HCT116 (cell line): ENCODE measurements around the gene CLCA2. TPM values are rescaled to one million over a fixed set of nuclear protein-coding genes. Genes with fewer than 3 reads are reported as not detected.

Source experiments
- ATAC-seq: fragments of 200-7000 bp; cut with Tn5 transposase; 2 replicates; pipeline ENCODE4 v1.9.1; 2020; ENCODE audit warnings: mild to moderate bottlenecking, moderate library complexity
- BruUV-seq: library from RNA; stranded (reverse); fragments of 400-500 nt; replicated peaks from 2 replicates; lab custom pipeline; 2021; lab: Mats Ljungman, UMichigan
- CTCF ChIA-PET: fragments of 300-600 bp; sonication (Branson Sonifier 250); formaldehyde crosslinking; loops from one replicate; lab custom pipeline; 2021; ENCODE audit warnings: antibody characterized with exemption; lab: Charles Lee
- POLR2A ChIA-PET: fragments of 300-600, 350-600 bp; sonication (Branson Sonifier 250); formaldehyde crosslinking; loops from one replicate; lab custom pipeline; 2021; ENCODE audit warnings: antibody characterized with exemption; lab: Charles Lee
- RAD21 ChIA-PET, 2 experiments: fragments of 300-600 bp; sonication (Branson Sonifier 250); formaldehyde crosslinking; loops; one replicate each; lab custom pipeline; 2023; ENCODE audit warnings: low total read pairs in 2 of 2; ENCODE audit not compliant: uncharacterized antibody in 2 of 2, unreplicated experiment in 2 of 2, low non-redundant PET in 1 of 2; lab: Charles Lee
- DNase-seq: peaks from one replicate; pipeline ENCODE4 v3.0.0-alpha.2; 2010; ENCODE audit warnings: low read depth, low spot score
- H2AFZ ChIP-seq: fragments of 200-600 bp; shearing (Covaris generic), sonication (generic); 2 replicates; pipeline ENCODE4 v1.6.1; 2017; ENCODE audit warnings: low read depth, mixed run types, mixed read lengths, antibody characterized with exemption, low read length; ENCODE audit not compliant: poor library complexity, severe bottlenecking
- H3K27ac ChIP-seq: 2 replicates; pipeline ENCODE4 v1.5.1; 2012; ENCODE audit warnings: low read depth, low read length
- H3K27me3 ChIP-seq: fragments of 200-600 bp; sonication (generic); 2 replicates; pipeline ENCODE4 v1.6.1; 2016; ENCODE audit warnings: mixed run types, low read length, mixed read lengths; ENCODE audit not compliant: insufficient read depth
- H3K36me3 ChIP-seq, 2 experiments: fragments of 200-500 bp in 1 of 2; fragments of 200-600 bp in 1 of 2; sonication (Bioruptor generic) in 1 of 2; sonication (generic) in 1 of 2; 2 replicates each; pipeline versions ENCODE4 v1.5.1 to v1.6.1; 2014 to 2016; ENCODE audit warnings: low read length in 2 of 2, inconsistent platforms in 1 of 2, mixed read lengths in 1 of 2, mixed run types in 1 of 2; ENCODE audit not compliant: insufficient read depth in 2 of 2, control insufficient read depth in 1 of 2
- H3K4me1 ChIP-seq, 2 experiments: fragments of 200-600 bp in 1 of 2; sonication (generic) in 1 of 2; 2 replicates each; pipeline versions ENCODE4 v1.5.1 to v1.6.1; 2012 to 2017; ENCODE audit warnings: low read length in 2 of 2, inconsistent platforms in 1 of 2, mild to moderate bottlenecking in 1 of 2, mixed read lengths in 1 of 2, mixed run types in 1 of 2, moderate library complexity in 1 of 2; ENCODE audit not compliant: insufficient read depth in 2 of 2, control insufficient read depth in 1 of 2
- H3K4me2 ChIP-seq: fragments of 200-600 bp; sonication (generic); 2 replicates; pipeline ENCODE4 v1.6.1; 2017; ENCODE audit warnings: mixed run types, low read length, mixed read lengths
- H3K4me3 ChIP-seq, 2 experiments: fragments of 200-600 bp in 1 of 2; sonication (generic) in 1 of 2; replicated peaks in 1 of 2; 2 replicates each; pipeline ENCODE4 v1.5.1; 2011 to 2016; ENCODE audit warnings: low read length in 2 of 2, control low read depth in 1 of 2, low read depth in 1 of 2, mild to moderate bottlenecking in 1 of 2, mixed read lengths in 1 of 2, mixed run types in 1 of 2
- H3K79me2 ChIP-seq: fragments of 200-600 bp; sonication (generic); 2 replicates; pipeline ENCODE4 v1.6.1; 2017; ENCODE audit warnings: mild to moderate bottlenecking, mixed run types, low read length, moderate library complexity, mixed read lengths; ENCODE audit not compliant: insufficient read depth
- H3K9ac ChIP-seq: fragments of 200-600 bp; sonication (generic); 2 replicates; pipeline ENCODE4 v1.6.1; 2016; ENCODE audit warnings: low read length, mixed read lengths
- H3K9me2 ChIP-seq: fragments of 200-600 bp; sonication (generic), shearing (Covaris generic); 2 replicates; pipeline ENCODE4 v1.6.1; 2017; ENCODE audit warnings: mixed run types, mild to moderate bottlenecking, moderate library complexity; ENCODE audit not compliant: insufficient read depth
- H3K9me3 ChIP-seq, 2 experiments: fragments of 200-500 bp in 1 of 2; fragments of 200-600 bp in 1 of 2; sonication (Bioruptor generic) in 1 of 2; sonication (generic) in 1 of 2; 2 replicates each; pipeline ENCODE4 v1.6.1; 2014 to 2017; ENCODE audit warnings: low read length in 2 of 2, mixed read lengths in 2 of 2, inconsistent platforms in 1 of 2, low read depth in 1 of 2, mild to moderate bottlenecking in 1 of 2, mixed run types in 1 of 2, moderate library complexity in 1 of 2; ENCODE audit not compliant: control insufficient read depth in 1 of 2, insufficient read depth in 1 of 2
- H4K20me1 ChIP-seq: fragments of 200-600 bp; sonication (generic), shearing (Covaris generic); 2 replicates; pipeline ENCODE4 v1.6.1; 2017; ENCODE audit warnings: mixed run types, mild to moderate bottlenecking, moderate library complexity; ENCODE audit not compliant: insufficient read depth
- CBX3 ChIP-seq: IDR thresholded peaks from 2 replicates; pipeline ENCODE4 v1.6.1; 2012; ENCODE audit warnings: low read depth
- CEBPB ChIP-seq: IDR thresholded peaks from 2 replicates; pipeline ENCODE4 v1.6.1; 2012; ENCODE audit warnings: low read depth
- CTCF ChIP-seq, 3 experiments: fragments of 200-600 bp in 1 of 3; sonication (generic) in 1 of 3; IDR thresholded peaks in 2 of 3; conservative IDR thresholded peaks in 1 of 3; 2 replicates each; pipeline ENCODE4 v1.5.1; 2012 to 2017; ENCODE audit warnings: low read depth in 2 of 3, low read length in 2 of 3, antibody characterized with exemption in 1 of 3, borderline replicate concordance in 1 of 3, control low read depth in 1 of 3, mild to moderate bottlenecking in 1 of 3, mixed read lengths in 1 of 3, mixed run types in 1 of 3, moderate library complexity in 1 of 3; ENCODE audit not compliant: insufficient read depth in 1 of 3
- EGR1 ChIP-seq: IDR thresholded peaks from 2 replicates; pipeline ENCODE4 v1.6.1; 2012; ENCODE audit warnings: low read depth
- EZH2phosphoT487 ChIP-seq: fragments of 200-600 bp; IDR thresholded peaks from 2 replicates; pipeline ENCODE4 v1.6.1; 2018; ENCODE audit warnings: antibody characterized with exemption, borderline replicate concordance
- MAX ChIP-seq: IDR thresholded peaks from 2 replicates; pipeline ENCODE4 v1.6.1; 2012
- POLR2A ChIP-seq: IDR thresholded peaks from 2 replicates; pipeline ENCODE4 v1.7.0; 2011; ENCODE audit warnings: borderline replicate concordance; ENCODE audit not compliant: insufficient read depth, insufficient read length; ENCODE audit errors: extremely low read depth
- POLR2AphosphoS5 ChIP-seq: IDR thresholded peaks from 2 replicates; pipeline ENCODE4 v1.6.1; 2011; ENCODE audit warnings: mild to moderate bottlenecking, low read depth, low read length, moderate library complexity
- RAD21 ChIP-seq: IDR thresholded peaks from 2 replicates; pipeline ENCODE4 v1.6.1; 2012; ENCODE audit warnings: low read depth, mild to moderate bottlenecking
- SIN3A ChIP-seq: IDR thresholded peaks from 2 replicates; pipeline ENCODE4 v1.6.1; 2012; ENCODE audit warnings: low read depth
- TCF7L2 ChIP-seq: IDR thresholded peaks from 2 replicates; pipeline ENCODE4 v1.7.0; 2011; ENCODE audit warnings: borderline replicate concordance, inconsistent platforms; ENCODE audit not compliant: insufficient read depth, insufficient read length; ENCODE audit errors: extremely low read depth
- ZFX ChIP-seq: fragments of 450-650 bp; IDR thresholded peaks from 2 replicates; pipeline ENCODE4 v1.6.1; 2017
- ZNF274 ChIP-seq: fragments of 200-500 bp; sonication (Bioruptor generic); IDR thresholded peaks from 2 replicates; pipeline ENCODE4 v1.6.1; 2014; ENCODE audit warnings: mild to moderate bottlenecking, low read depth, low read length, inconsistent platforms
- intact Hi-C: fragments of 100-400 bp; cut with micrococcal nuclease; formaldehyde crosslinking; loops from 2 replicates; pipeline ENCODE4 v1.10.0; 2022
- total RNA-seq: library from RNA; stranded (reverse); gene quantifications from one replicate; pipeline ENCODE4 v1.2.1, GENCODE V29; 2021; ENCODE audit not compliant: unreplicated experiment

Gene CLCA2
- total RNA-seq, 1 experiment from 2014 or later = not detected

- H3K36me3 ChIP-seq = no peaks in the 10 kb centered on the region
- ATAC-seq (no peak), DNase-seq (no peak)
- BruUV-seq = no TSS peak
- no peaks in the 10 kb centered on the region for H3K9me2 ChIP-seq
- H3K4me3 ChIP-seq = no peak overlapping the region
- RAD21 ChIA-PET = no interaction called here
- H3K4me2 ChIP-seq = no peak overlapping the region
- H3K9me3 ChIP-seq = no peaks in the 10 kb centered on the region
- POLR2A ChIA-PET = no interaction called here
- no peaks in the 10 kb centered on the region for H3K4me1 ChIP-seq
- CTCF ChIA-PET = no interaction called here
- no peak overlapping the region for H3K27ac ChIP-seq
- intact Hi-C loops = no loop called here
- H3K9ac ChIP-seq = no peak overlapping the region
- no peaks in the 10 kb centered on the region for H4K20me1 ChIP-seq
- TF ChIP-seq SIN3A (no peak), POLR2AphosphoS5 (no peak), EGR1 (no peak), CTCF (IDR thresholded peaks at IDR 0.05 in 2 of 3, conservative IDR thresholded peaks at IDR 0.05 in 1 of 3; ENCODE audit: borderline replicate concordance in 1 of 3, insufficient read depth in 1 of 3, low read depth in 2 of 3, low read length in 2 of 3) (no peak), TCF7L2 (no peak), CBX3 (no peak), ZNF274 (no peak), CEBPB (no peak), EZH2phosphoT487 (no peak), POLR2A (no peak), ZFX (no peak), MAX (no peak), RAD21 (no peak)
- TF ChIP-seq, all 23 proteins: peak for 0
- H3K79me2 ChIP-seq = no peaks in the 10 kb centered on the region
- H3K27me3 ChIP-seq = no peaks in the 10 kb centered on the region
- H2AFZ ChIP-seq = no peak overlapping the region
These were observed 42.3 kb downstream of the CLCA2 start for GRCh38 chr1:86466109-86466844.
